H9 (cell line): ENCODE measurements around the gene DPPA3. TPM values are rescaled to one million over a fixed set of nuclear protein-coding genes. Genes with fewer than 3 reads are reported as not detected.

Experiments used
- DNase-seq: peaks from one replicate; pipeline ENCODE4 v3.0.0-alpha.2; 2017
- H2AFZ ChIP-seq: one replicate; pipeline ENCODE4 v1.6.1; 2013; ENCODE audit warnings: mild to moderate bottlenecking, low read length, control low read depth, moderate library complexity
- H2AK5ac ChIP-seq: 2 replicates; pipeline ENCODE4 v1.6.1; 2013; ENCODE audit warnings: low read length, control low read depth, mixed read lengths; ENCODE audit not compliant: insufficient read length
- H2BK120ac ChIP-seq: one replicate; pipeline ENCODE4 v1.6.1; 2013; ENCODE audit warnings: low read depth, mild to moderate bottlenecking, low read length, control low read depth, inconsistent platforms; ENCODE audit not compliant: poor library complexity, severe bottlenecking
- H2BK12ac ChIP-seq: 2 replicates; pipeline ENCODE4 v1.6.1; 2013; ENCODE audit warnings: low read length, control low read depth, mixed read lengths, low read depth; ENCODE audit not compliant: insufficient read length
- H2BK15ac ChIP-seq: 2 replicates; pipeline ENCODE4 v1.6.1; 2013; ENCODE audit warnings: low read depth, low read length, control low read depth
- H2BK20ac ChIP-seq: one replicate; pipeline ENCODE4 v1.6.1; 2013; ENCODE audit warnings: low read depth, mild to moderate bottlenecking, low read length, control low read depth, inconsistent platforms; ENCODE audit not compliant: poor library complexity, severe bottlenecking
- H2BK5ac ChIP-seq: 2 replicates; pipeline ENCODE4 v1.6.1; 2013; ENCODE audit warnings: low read length, control low read depth, mixed read lengths; ENCODE audit not compliant: insufficient read length
- H3K14ac ChIP-seq: 2 replicates; pipeline ENCODE4 v1.6.1; 2013; ENCODE audit warnings: low read length, control low read depth; ENCODE audit not compliant: insufficient read depth
- H3K18ac ChIP-seq: 2 replicates; pipeline ENCODE4 v1.6.1; 2013; ENCODE audit warnings: low read depth, mild to moderate bottlenecking, mixed read lengths, low read length, control low read depth; ENCODE audit not compliant: insufficient read length
- H3K23ac ChIP-seq: 2 replicates; pipeline ENCODE4 v1.6.1; 2013; ENCODE audit warnings: low read length, control low read depth, mixed read lengths, low read depth; ENCODE audit not compliant: insufficient read length
- H3K23me2 ChIP-seq: 2 replicates; pipeline ENCODE4 v1.6.1; 2013; ENCODE audit warnings: low read depth, mild to moderate bottlenecking, mixed read lengths, low read length, control low read depth; ENCODE audit not compliant: insufficient read length, poor library complexity, severe bottlenecking
- H3K27ac ChIP-seq: 2 replicates; pipeline ENCODE4 v1.5.1; 2013; ENCODE audit warnings: low read length, control low read depth, mixed read lengths, low read depth; ENCODE audit not compliant: insufficient read length
- H3K27me3 ChIP-seq: 2 replicates; pipeline ENCODE4 v1.6.1; 2013; ENCODE audit warnings: low read length, control low read depth, inconsistent platforms; ENCODE audit not compliant: insufficient read depth
- H3K4ac ChIP-seq: 2 replicates; pipeline ENCODE4 v1.6.1; 2013; ENCODE audit warnings: low read depth, mild to moderate bottlenecking, control low read depth, inconsistent platforms, low read length, moderate library complexity
- H3K4me1 ChIP-seq: 2 replicates; pipeline ENCODE4 v1.6.1; 2013; ENCODE audit warnings: low read length, control low read depth, inconsistent platforms; ENCODE audit not compliant: insufficient read depth
- H3K4me2 ChIP-seq: 2 replicates; pipeline ENCODE4 v1.6.1; 2013; ENCODE audit warnings: low read length, control low read depth, mixed read lengths; ENCODE audit not compliant: insufficient read length, insufficient read depth
- H3K56ac ChIP-seq: 2 replicates; pipeline ENCODE4 v1.6.1; 2013; ENCODE audit warnings: low read depth, mild to moderate bottlenecking, mixed read lengths, low read length, control low read depth; ENCODE audit not compliant: insufficient read length
- H3K79me1 ChIP-seq: 2 replicates; pipeline ENCODE4 v1.6.1; 2013; ENCODE audit warnings: low read depth, mild to moderate bottlenecking, moderate library complexity, low read length, control low read depth, inconsistent platforms; ENCODE audit not compliant: insufficient read depth, poor library complexity, severe bottlenecking
- H3K79me2 ChIP-seq: 2 replicates; pipeline ENCODE4 v1.6.1; 2013; ENCODE audit warnings: low read length, control low read depth, inconsistent platforms; ENCODE audit not compliant: insufficient read depth
- H3K9ac ChIP-seq: 2 replicates; pipeline ENCODE4 v1.6.1; 2013; ENCODE audit warnings: low read length, control low read depth, mixed read lengths; ENCODE audit not compliant: insufficient read length; ENCODE audit errors: extremely low read depth
- H3K9me3 ChIP-seq: one replicate; pipeline ENCODE4 v1.6.1; 2013; ENCODE audit warnings: low read depth, low read length, inconsistent platforms; ENCODE audit not compliant: control insufficient read depth
- H3T11ph ChIP-seq: one replicate; pipeline ENCODE4 v1.6.1; 2013; ENCODE audit warnings: mild to moderate bottlenecking, low read length, control low read depth, inconsistent platforms
- H4K20me1 ChIP-seq: one replicate; pipeline ENCODE4 v1.6.1; 2013; ENCODE audit not compliant: control insufficient read depth, insufficient read length, insufficient read depth
- H4K5ac ChIP-seq: 2 replicates; pipeline ENCODE4 v1.6.1; 2013; ENCODE audit warnings: low read depth, mild to moderate bottlenecking, mixed read lengths, low read length, control low read depth; ENCODE audit not compliant: insufficient read length
- H4K8ac ChIP-seq: replicated peaks from 2 replicates; pipeline ENCODE4 v1.6.1; 2013; ENCODE audit warnings: low read length, control low read depth, mixed read lengths, low read depth; ENCODE audit not compliant: insufficient read length
- H4K91ac ChIP-seq: 2 replicates; pipeline ENCODE4 v1.6.1; 2013; ENCODE audit warnings: low read depth, mild to moderate bottlenecking, moderate library complexity, mixed read lengths, low read length, control low read depth; ENCODE audit not compliant: insufficient read length
- H3K27ac Mint-ChIP-seq, 3 experiments: 2 replicates in 2 of 3; 3 replicates in 1 of 3; pipeline ENCODE4 v1.8.0; 2020 to 2021; ENCODE audit warnings: mixed read lengths in 3 of 3, mild to moderate bottlenecking in 1 of 3, moderate library complexity in 1 of 3
- H3K27me3 Mint-ChIP-seq: 2 replicates; pipeline ENCODE4 v1.8.0; 2021; ENCODE audit warnings: low read depth, mild to moderate bottlenecking, moderate library complexity, mixed read lengths
- H3K36me3 Mint-ChIP-seq, 3 experiments: 2 replicates in 2 of 3; 3 replicates in 1 of 3; pipeline ENCODE4 v1.8.0; 2020 to 2021; ENCODE audit warnings: low read depth in 3 of 3, mixed read lengths in 3 of 3; ENCODE audit not compliant: insufficient read depth in 1 of 3
- H3K4me1 Mint-ChIP-seq, 2 experiments: 2 replicates each; pipeline ENCODE4 v1.8.0; 2020; ENCODE audit warnings: mixed read lengths in 2 of 2
- H3K4me3 Mint-ChIP-seq, 2 experiments: 2 replicates in 1 of 2; 3 replicates in 1 of 2; pipeline ENCODE4 v1.8.0; 2020 to 2021; ENCODE audit warnings: mild to moderate bottlenecking in 2 of 2, mixed read lengths in 2 of 2, moderate library complexity in 1 of 2
- H3K9me3 Mint-ChIP-seq, 2 experiments: 2 replicates in 1 of 2; 3 replicates in 1 of 2; pipeline ENCODE4 v1.8.0; 2020; ENCODE audit warnings: mild to moderate bottlenecking in 2 of 2, mixed read lengths in 2 of 2, moderate library complexity in 1 of 2
- WGBS: extraction: QIAGEN DNeasy Blood & Tissue Kit; methylation state at CpG from one replicate; pipeline ENCODE4 v1.1.7; 2013; ENCODE audit warnings: missing lambda C conversion rate, low lambda C conversion rate, mixed read lengths; ENCODE audit not compliant: insufficient read length; ENCODE audit errors: extremely low coverage; 5-methylcytosine and 5-hydroxymethylcytosine counted together
- total RNA-seq: library from RNA; stranded (reverse); gene quantifications from 2 replicates; pipeline ENCODE4 v1.2.1, GENCODE V29; 2021
- TF ChIP-seq, protein P1 (sequence below): fragments of 200-600 bp; sonication (generic); conservative IDR thresholded peaks from 3 replicates; pipeline ENCODE4 v1.8.0; 2021; ENCODE audit warnings: antibody characterized with exemption, mild to moderate bottlenecking

Gene DPPA3
- total RNA-seq, 1 experiment from 2014 or later, result 1.4 TPM

DNA sequence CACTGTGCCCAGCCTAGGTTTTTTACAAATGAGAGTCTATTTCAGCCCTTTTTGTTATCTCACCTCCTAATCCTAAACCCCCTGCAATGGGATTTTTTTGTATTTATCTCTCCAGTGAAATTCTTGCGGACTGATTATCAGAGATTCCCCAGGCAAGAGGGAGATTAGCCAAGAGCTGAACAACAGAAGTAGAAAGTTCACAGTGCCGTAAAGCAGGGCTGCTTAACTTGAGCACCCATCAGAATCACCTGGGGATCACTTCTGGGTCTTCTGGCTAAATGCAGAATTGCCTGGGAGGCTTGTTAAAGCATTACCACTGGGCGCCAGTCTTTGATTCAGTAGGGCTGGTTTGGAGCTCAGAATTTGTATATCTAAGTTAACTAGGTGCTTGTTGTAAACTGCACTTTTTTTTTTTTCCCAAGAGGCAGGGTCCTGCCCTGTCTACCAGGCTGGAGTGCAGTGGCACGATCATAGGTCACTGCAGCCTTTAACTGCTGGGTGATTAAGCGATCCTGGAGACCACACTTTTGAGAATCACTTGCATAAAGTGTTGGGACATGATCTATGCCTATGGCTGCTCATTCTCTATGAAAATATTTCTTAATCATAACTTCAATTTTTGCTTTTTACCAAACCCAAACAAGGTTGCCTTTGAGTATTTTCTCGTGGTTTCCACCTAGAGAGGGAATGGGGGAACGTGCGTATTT is 1.1 kb upstream of the DPPA3 start:
- no CpG with 5 or more reads among the region's 8 CpGs for WGBS
- H3K18ac ChIP-seq, result no peak overlapping the region
- no peaks in the 10 kb centered on the region for H3K27me3 Mint-ChIP-seq

More for the DNA sequence above, 1.1 kb upstream of the DPPA3 start:
- no peak overlapping the region for H4K8ac ChIP-seq
- no peak overlapping the region for H2BK20ac ChIP-seq
- Mint-ChIP-seq H3K4me1 (peaks cover 19 to 20% of the 10 kb centered on the region in 2 experiments), H3K9me3 (no peaks in the 10 kb centered on the region; a peak in 2 of 5 replicates), H3K36me3 (no peaks in the 10 kb centered on the region), H3K27ac (peak overlapping the region in 2 of 3 experiments; percentile 1 to 84; a peak in 1 of 7 replicates), H3K4me3 (no peak overlapping the region)
- H3K79me2 ChIP-seq, result no peaks in the 10 kb centered on the region
- no peak overlapping the region for H4K5ac ChIP-seq
- H4K91ac ChIP-seq, result no peak overlapping the region
- H3K79me1 ChIP-seq, result no peaks in the 10 kb centered on the region
- H3K27me3 ChIP-seq, result no peaks in the 10 kb centered on the region
- no peak overlapping the region for H2BK5ac ChIP-seq
- peak overlapping the region; percentile 40 for H2AFZ ChIP-seq
- H3T11ph ChIP-seq, result no peak overlapping the region
- H3K4me2 ChIP-seq, result no peak overlapping the region
- TF ChIP-seq, protein P1, sequence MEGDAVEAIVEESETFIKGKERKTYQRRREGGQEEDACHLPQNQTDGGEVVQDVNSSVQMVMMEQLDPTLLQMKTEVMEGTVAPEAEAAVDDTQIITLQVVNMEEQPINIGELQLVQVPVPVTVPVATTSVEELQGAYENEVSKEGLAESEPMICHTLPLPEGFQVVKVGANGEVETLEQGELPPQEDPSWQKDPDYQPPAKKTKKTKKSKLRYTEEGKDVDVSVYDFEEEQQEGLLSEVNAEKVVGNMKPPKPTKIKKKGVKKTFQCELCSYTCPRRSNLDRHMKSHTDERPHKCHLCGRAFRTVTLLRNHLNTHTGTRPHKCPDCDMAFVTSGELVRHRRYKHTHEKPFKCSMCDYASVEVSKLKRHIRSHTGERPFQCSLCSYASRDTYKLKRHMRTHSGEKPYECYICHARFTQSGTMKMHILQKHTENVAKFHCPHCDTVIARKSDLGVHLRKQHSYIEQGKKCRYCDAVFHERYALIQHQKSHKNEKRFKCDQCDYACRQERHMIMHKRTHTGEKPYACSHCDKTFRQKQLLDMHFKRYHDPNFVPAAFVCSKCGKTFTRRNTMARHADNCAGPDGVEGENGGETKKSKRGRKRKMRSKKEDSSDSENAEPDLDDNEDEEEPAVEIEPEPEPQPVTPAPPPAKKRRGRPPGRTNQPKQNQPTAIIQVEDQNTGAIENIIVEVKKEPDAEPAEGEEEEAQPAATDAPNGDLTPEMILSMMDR, result no peak
- H2BK15ac ChIP-seq, result no peak overlapping the region
- no peak overlapping the region for H2BK12ac ChIP-seq
- no peaks in the 10 kb centered on the region for H4K20me1 ChIP-seq
- H3K14ac ChIP-seq, result no peak overlapping the region
- no peak overlapping the region for H3K9ac ChIP-seq
- H3K9me3 ChIP-seq, result no peaks in the 10 kb centered on the region
- H3K56ac ChIP-seq, result no peak overlapping the region
- no peaks in the 10 kb centered on the region for H3K23me2 ChIP-seq
- H2BK120ac ChIP-seq, result no peak overlapping the region
- no peak overlapping the region for H2AK5ac ChIP-seq
- H3K4me1 ChIP-seq, result peaks cover 2% of the 10 kb centered on the region; the same call in 1 of the 2 replicates
- H3K4ac ChIP-seq, result no peak overlapping the region
- no peak for DNase-seq
- no peak overlapping the region for H3K23ac ChIP-seq
- no peak overlapping the region for H3K27ac ChIP-seq
